ENCODE results near the gene ALK.

DNA sequence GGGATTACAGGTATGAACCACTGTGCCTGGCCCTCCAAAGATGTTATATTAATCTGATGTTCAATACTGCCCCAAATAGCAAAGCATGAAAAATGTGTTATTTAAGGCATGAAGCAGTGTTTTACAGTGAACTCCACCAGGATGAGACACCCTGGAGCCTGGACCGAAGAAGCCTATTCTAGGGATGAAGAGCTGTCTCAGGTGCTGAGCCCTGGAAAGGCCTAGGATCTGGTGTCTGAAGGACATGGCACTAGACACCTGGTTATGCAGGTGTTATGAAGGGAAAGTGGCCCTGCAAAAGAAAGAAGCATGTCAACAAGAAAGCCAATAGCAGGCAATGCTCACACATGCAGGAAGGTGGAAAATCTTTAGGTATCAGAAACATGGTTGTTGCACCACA lies 431.8 kb downstream of the ALK start:
- TF ChIP-seq, protein P1, sequence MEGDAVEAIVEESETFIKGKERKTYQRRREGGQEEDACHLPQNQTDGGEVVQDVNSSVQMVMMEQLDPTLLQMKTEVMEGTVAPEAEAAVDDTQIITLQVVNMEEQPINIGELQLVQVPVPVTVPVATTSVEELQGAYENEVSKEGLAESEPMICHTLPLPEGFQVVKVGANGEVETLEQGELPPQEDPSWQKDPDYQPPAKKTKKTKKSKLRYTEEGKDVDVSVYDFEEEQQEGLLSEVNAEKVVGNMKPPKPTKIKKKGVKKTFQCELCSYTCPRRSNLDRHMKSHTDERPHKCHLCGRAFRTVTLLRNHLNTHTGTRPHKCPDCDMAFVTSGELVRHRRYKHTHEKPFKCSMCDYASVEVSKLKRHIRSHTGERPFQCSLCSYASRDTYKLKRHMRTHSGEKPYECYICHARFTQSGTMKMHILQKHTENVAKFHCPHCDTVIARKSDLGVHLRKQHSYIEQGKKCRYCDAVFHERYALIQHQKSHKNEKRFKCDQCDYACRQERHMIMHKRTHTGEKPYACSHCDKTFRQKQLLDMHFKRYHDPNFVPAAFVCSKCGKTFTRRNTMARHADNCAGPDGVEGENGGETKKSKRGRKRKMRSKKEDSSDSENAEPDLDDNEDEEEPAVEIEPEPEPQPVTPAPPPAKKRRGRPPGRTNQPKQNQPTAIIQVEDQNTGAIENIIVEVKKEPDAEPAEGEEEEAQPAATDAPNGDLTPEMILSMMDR (IDR thresholded peaks at IDR 0.05): no peak
- TF ChIP-seq POLR2A (IDR thresholded peaks at IDR 0.05): no peak
